GM12873 (cell line): ENCODE results near the gene TARDBP.

Experiments used
- CTCF ChIP-seq: IDR thresholded peaks from 2 replicates; pipeline ENCODE4 v1.5.1; 2012; ENCODE audit warnings: low read depth, mild to moderate bottlenecking, moderate library complexity, low read length, control low read depth; ENCODE audit not compliant: insufficient read depth; ENCODE audit errors: missing control alignments

The TARDBP gene

GRCh38 chr1:10987840-10988417 is 24.5 kb upstream of the TARDBP start:
- no peak for TF ChIP-seq CTCF

- TF ChIP-seq CTCF, result no peak
Observed at GRCh38 chr1:10989095-10989494, 23.4 kb upstream of the TARDBP start.

GRCh38 chr1:10990828-10991227 is 21.6 kb upstream of the TARDBP start:
- no peak for TF ChIP-seq CTCF

GRCh38 chr1:10992864-10993263 is 19.6 kb upstream of the TARDBP start:
- TF ChIP-seq CTCF, result no peak

- TF ChIP-seq CTCF, result no peak
Observed at GRCh38 chr1:10996100-10996499, 16.4 kb upstream of the TARDBP start.

GRCh38 chr1:11000526-11000925 is 11.9 kb upstream of the TARDBP start:
- no peak for TF ChIP-seq CTCF

GRCh38 chr1:11013160-11013531 is 692 bp downstream of the TARDBP start:
- TF ChIP-seq CTCF, result no peak
